Karpas-422 (cell line): Measurements from ENCODE around the gene INVS. TPM values are rescaled to one million over a fixed set of nuclear protein-coding genes. Genes with fewer than 3 reads are reported as not detected.
"Not testable (repeated sequence)": the region's sequence is repeated elsewhere in the genome, so short reads cannot be mapped to it uniquely, and the experiment has no call there.

Source experiments
- DNase-seq: peaks from one replicate; pipeline ENCODE4 v3.0.0-alpha.2; 2015
- H2AFZ ChIP-seq: fragments of 200-600 bp; sonication (generic); 2 replicates; pipeline ENCODE4 v1.6.1; 2014; ENCODE audit warnings: antibody characterized with exemption, low read length, mixed read lengths
- H3K27ac ChIP-seq: fragments of 200-600 bp; sonication (generic); 2 replicates; pipeline ENCODE4 v1.5.1; 2014; ENCODE audit warnings: mild to moderate bottlenecking, low read length, moderate library complexity
- H3K27me3 ChIP-seq: fragments of 200-600 bp; sonication (generic); 2 replicates; pipeline ENCODE4 v1.6.1; 2014; ENCODE audit warnings: low read length, mixed read lengths
- H3K36me3 ChIP-seq: fragments of 200-600 bp; sonication (generic); 2 replicates; pipeline ENCODE4 v1.6.1; 2014; ENCODE audit warnings: low read length, mixed read lengths; ENCODE audit not compliant: insufficient read depth
- H3K4me1 ChIP-seq: fragments of 200-600 bp; sonication (generic); 2 replicates; pipeline ENCODE4 v1.6.1; 2014; ENCODE audit warnings: mild to moderate bottlenecking, low read length, mixed read lengths
- H3K4me2 ChIP-seq: fragments of 200-600 bp; sonication (generic); 2 replicates; pipeline ENCODE4 v1.6.1; 2014; ENCODE audit warnings: low read length, low read depth, mild to moderate bottlenecking; ENCODE audit not compliant: poor library complexity, severe bottlenecking
- H3K4me3 ChIP-seq: fragments of 200-600 bp; sonication (generic); 2 replicates; pipeline ENCODE4 v1.5.1; 2014; ENCODE audit warnings: mild to moderate bottlenecking, antibody characterized with exemption, low read length, mixed read lengths
- H3K79me2 ChIP-seq: fragments of 200-600 bp; sonication (generic); 2 replicates; pipeline ENCODE4 v1.6.1; 2014; ENCODE audit warnings: mild to moderate bottlenecking, low read length, mixed read lengths
- H3K9ac ChIP-seq: fragments of 200-600 bp; sonication (generic); 2 replicates; pipeline ENCODE4 v1.6.0; 2014; ENCODE audit warnings: low read length
- H3K9me2 ChIP-seq: fragments of 200-600 bp; sonication (generic), shearing (Covaris generic); replicated peaks from 2 replicates; pipeline ENCODE4 v1.6.0; 2014; ENCODE audit warnings: mild to moderate bottlenecking, low read length, moderate library complexity; ENCODE audit not compliant: insufficient read depth
- H3K9me3 ChIP-seq: fragments of 300-700, 200-600 bp; sonication (generic); 2 replicates; pipeline ENCODE4 v1.6.1; 2014; ENCODE audit warnings: low read length, mixed read lengths
- H4K20me1 ChIP-seq: fragments of 200-600 bp; sonication (generic); 2 replicates; pipeline ENCODE4 v1.6.1; 2014; ENCODE audit warnings: mild to moderate bottlenecking, antibody characterized with exemption, low read length, low read depth; ENCODE audit not compliant: insufficient read depth
- total RNA-seq: library from RNA; depleted of rRNA; stranded (reverse); fragments of >200 nt; shearing (Covaris generic); gene quantifications from 2 replicates; pipeline ENCODE4 v1.2.3, GENCODE V29; 2014; ENCODE audit warnings: low replicate concordance

INVS gene
- total RNA-seq, 1 experiment from 2014 or later: 33.8 TPM

DNA sequence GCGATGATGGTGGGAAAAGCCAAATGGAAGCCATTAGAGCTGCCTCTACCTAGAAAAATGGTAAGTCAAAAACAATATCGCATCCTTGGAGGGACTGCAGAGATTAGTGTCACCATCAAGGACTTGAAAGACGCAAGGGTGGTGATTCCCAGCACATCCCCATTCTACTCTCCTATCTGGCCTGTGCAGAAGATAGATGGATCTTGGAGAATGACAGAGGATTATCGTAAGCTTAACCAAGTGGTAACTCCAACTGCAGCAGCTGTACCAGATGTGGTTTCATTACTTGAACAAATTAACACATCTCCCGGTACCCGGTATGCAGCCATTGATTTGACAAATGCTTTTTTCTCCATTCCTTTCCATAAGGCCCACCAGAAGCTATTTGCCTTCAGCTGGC is 24.1 kb upstream of the INVS start:
- H3K4me1 ChIP-seq: peaks cover 10% of the 10 kb centered on the region
- H3K9me2 ChIP-seq: no peaks in the 10 kb centered on the region; the same call in 1 of the 2 replicates

DNA sequence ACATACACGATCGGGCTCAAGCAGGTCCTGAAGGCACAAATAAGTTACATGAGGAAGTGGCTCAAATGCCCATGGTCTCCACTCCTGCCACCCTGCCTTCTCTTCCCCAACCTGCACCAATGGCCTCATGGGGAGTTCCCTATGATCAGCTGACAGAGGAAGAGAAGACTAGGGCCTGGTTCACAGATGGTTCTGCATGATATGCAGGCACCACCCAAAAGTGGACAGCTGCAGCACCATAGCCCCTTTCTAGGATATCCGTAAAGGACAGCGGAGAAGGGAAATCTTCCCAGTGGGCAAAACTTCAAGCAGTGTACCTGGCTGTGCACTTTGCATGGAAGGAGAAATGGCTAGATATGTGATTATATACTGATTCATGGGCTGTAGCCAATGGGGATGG is 22.8 kb upstream of the INVS start:
- H3K4me3 ChIP-seq, H3K27ac ChIP-seq, H2AFZ ChIP-seq, H3K9ac ChIP-seq, H3K9me3 ChIP-seq, H3K4me2 ChIP-seq, H3K27me3 ChIP-seq, H3K9me2 ChIP-seq, H3K36me3 ChIP-seq, DNase-seq: not testable (repeated sequence)
- Histone ChIP-seq H3K79me2 (peaks cover 97% of the 10 kb centered on the region), H3K4me1 (peaks cover 15% of the 10 kb centered on the region), H4K20me1 (peaks cover 23% of the 10 kb centered on the region)

More for the DNA sequence above, 24.1 kb upstream of the INVS start:
- no peaks in the 10 kb centered on the region for H3K9me3 ChIP-seq
- H2AFZ ChIP-seq: no peak overlapping the region
- H3K79me2 ChIP-seq: peaks cover 96% of the 10 kb centered on the region
- no peak overlapping the region for H3K4me2 ChIP-seq
- H3K27ac ChIP-seq: no peak overlapping the region
- no peak overlapping the region for H3K9ac ChIP-seq
- peaks cover 17% of the 10 kb centered on the region for H4K20me1 ChIP-seq
- no peak overlapping the region for H3K4me3 ChIP-seq
- no peak for DNase-seq
- no peaks in the 10 kb centered on the region for H3K36me3 ChIP-seq
- no peaks in the 10 kb centered on the region for H3K27me3 ChIP-seq

DNA sequence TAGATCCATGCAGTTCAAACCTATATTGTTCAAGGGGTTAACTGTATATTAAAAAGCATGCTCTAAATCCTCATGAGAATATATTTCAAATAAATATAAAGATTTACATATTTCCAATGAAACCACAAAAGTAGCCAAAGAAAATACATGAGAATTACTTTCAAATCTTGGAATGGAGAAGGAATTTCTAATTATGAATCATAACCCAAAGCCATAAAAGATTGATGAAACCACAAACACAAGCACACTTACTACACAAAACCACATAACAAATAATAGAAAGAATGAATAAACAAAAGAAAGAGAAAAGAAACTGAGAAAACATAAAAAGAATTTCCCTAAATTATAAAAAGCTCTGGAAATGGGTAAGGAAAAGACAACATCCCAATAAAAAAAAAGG is 16.3 kb upstream of the INVS start:
- H3K4me1 ChIP-seq: peaks cover 80% of the 10 kb centered on the region

DNA sequence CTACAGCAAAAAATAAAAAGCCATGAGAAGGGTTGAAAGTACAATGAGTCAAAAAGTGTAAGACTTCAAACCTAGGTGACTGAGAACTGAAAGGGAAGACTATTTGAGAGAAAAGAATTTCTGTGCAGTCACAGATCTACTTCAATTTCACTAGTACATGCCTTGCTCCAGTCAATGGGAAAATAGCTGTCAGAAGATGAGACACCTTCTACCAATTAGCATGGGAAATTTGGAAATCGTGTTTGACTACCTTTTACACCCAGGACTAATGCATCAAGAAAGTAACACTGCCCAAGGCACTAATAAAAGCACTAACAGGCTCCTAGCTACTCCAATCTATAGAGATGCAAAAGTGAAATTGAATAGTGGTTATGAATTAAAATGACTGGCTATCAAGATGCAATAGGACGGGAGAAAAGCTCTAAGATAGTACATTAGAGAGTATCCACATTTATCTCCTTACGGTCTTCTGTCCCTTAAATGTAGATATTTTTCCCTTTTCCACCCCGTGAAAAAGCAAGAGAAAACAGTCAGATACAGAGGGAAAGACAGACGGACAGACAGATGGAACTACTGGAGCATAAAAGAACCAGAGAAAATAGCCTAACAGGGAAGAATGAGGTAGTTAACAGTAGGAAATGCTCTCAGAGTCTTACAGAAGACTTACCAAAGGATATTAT is 15.5 kb upstream of the INVS start:
- Histone ChIP-seq H3K79me2 (peaks cover 99% of the 10 kb centered on the region), H3K9me2 (no peaks in the 10 kb centered on the region), H3K9me3 (no peaks in the 10 kb centered on the region), H3K4me2 (peak overlapping the region; percentile 91), H3K4me3 (peak overlapping the region; percentile 61), H3K9ac (peak overlapping the region; percentile 47), H4K20me1 (peaks cover 42% of the 10 kb centered on the region), H3K27ac (peak overlapping the region; percentile 87), H3K27me3 (no peaks in the 10 kb centered on the region), H2AFZ (no peak overlapping the region), H3K4me1 (peaks cover 88% of the 10 kb centered on the region), H3K36me3 (no peaks in the 10 kb centered on the region)
- DNase-seq: no peak

More for the DNA sequence above, 16.3 kb upstream of the INVS start:
- no peaks in the 10 kb centered on the region for H3K27me3 ChIP-seq
- peaks cover 97% of the 10 kb centered on the region for H3K79me2 ChIP-seq
- no peak for DNase-seq
- H3K9me2 ChIP-seq: no peaks in the 10 kb centered on the region
- H3K27ac ChIP-seq: peak overlapping the region; percentile 87
- H2AFZ ChIP-seq: no peak overlapping the region
- H3K4me3 ChIP-seq: no peak overlapping the region
- H4K20me1 ChIP-seq: peaks cover 37% of the 10 kb centered on the region
- H3K36me3 ChIP-seq: no peaks in the 10 kb centered on the region
- H3K9me3 ChIP-seq: no peaks in the 10 kb centered on the region
- peak overlapping the region; percentile 91 for H3K4me2 ChIP-seq
- no peak overlapping the region for H3K9ac ChIP-seq

DNA sequence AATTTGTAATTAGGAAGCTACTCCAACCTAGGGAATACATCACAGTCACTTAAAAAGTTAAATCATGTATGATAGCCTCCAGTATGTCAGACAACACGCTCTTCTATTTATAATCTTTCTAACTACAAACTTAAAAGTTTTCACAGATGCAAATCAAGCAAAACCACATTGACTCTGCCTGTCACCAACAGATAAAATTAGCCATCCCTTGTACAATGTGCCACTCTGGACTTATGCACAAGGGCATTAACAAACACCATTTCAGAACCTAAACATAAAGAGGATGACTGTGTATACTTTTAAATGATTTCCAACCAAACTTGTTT is 15.0 kb upstream of the INVS start:
- peak overlapping the region; percentile 87 for H3K27ac ChIP-seq
- H3K9me3 ChIP-seq: no peaks in the 10 kb centered on the region

GRCh38 chr9:100084734-100085133 is 14.3 kb upstream of the INVS start:
- Histone ChIP-seq H3K9me3 (no peaks in the 10 kb centered on the region), H3K9ac (peak overlapping the region; percentile 27; the same call in 1 of the 2 replicates), H3K27ac (peak overlapping the region; percentile 87), H3K79me2 (peaks cover 100% of the 10 kb centered on the region), H3K4me1 (peaks cover 91% of the 10 kb centered on the region), H3K36me3 (no peaks in the 10 kb centered on the region), H3K4me2 (peak overlapping the region; percentile 91), H3K9me2 (no peaks in the 10 kb centered on the region), H3K4me3 (peak overlapping the region; percentile 61), H2AFZ (no peak overlapping the region), H4K20me1 (peaks cover 43% of the 10 kb centered on the region), H3K27me3 (no peaks in the 10 kb centered on the region)
- DNase-seq: peak; percentile 60

More for the DNA sequence above, 15.0 kb upstream of the INVS start:
- H3K36me3 ChIP-seq: no peaks in the 10 kb centered on the region
- DNase-seq: peak; percentile 78
- H3K27me3 ChIP-seq: no peaks in the 10 kb centered on the region
- peaks cover 93% of the 10 kb centered on the region for H3K4me1 ChIP-seq
- peak overlapping the region; percentile 47 for H3K9ac ChIP-seq
- H2AFZ ChIP-seq: no peak overlapping the region
- peak overlapping the region; percentile 61 for H3K4me3 ChIP-seq
- H3K79me2 ChIP-seq: peaks cover 99% of the 10 kb centered on the region
- peaks cover 42% of the 10 kb centered on the region for H4K20me1 ChIP-seq
- H3K9me2 ChIP-seq: no peaks in the 10 kb centered on the region
- peak overlapping the region; percentile 91 for H3K4me2 ChIP-seq

DNA sequence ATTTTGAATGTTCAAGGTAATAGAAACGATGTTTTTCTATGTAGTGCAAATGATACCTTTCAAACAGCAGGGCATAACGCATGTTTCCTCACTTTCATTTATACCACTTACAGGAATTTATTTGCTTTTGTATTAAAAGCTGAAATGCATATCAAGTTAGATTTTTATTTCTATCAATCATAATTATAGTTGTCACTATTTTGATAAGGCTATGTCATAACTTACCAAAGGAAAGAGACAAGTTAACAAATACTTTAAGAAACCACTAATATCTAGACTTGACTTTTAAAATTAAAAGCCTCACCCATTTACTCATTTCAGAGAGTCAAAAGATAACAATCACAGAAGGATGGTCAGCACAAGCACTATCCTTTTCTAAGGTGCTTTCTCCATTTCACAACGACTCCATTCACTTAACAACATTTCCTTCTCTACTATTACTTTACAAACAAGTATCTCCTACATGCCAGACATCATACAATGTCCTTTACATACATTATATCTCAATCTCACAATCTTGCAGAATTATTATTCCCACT is 12.9 kb upstream of the INVS start:
- no peak overlapping the region for H3K9ac ChIP-seq
- H3K4me3 ChIP-seq: no peak overlapping the region
- peaks cover 39% of the 10 kb centered on the region for H4K20me1 ChIP-seq
- peaks cover 100% of the 10 kb centered on the region for H3K79me2 ChIP-seq
- H3K4me1 ChIP-seq: peaks cover 82% of the 10 kb centered on the region
- H3K27me3 ChIP-seq: no peaks in the 10 kb centered on the region
- no peaks in the 10 kb centered on the region for H3K9me3 ChIP-seq
- H3K27ac ChIP-seq: peak overlapping the region; percentile 24
- DNase-seq: no peak
- H2AFZ ChIP-seq: no peak overlapping the region
- no peaks in the 10 kb centered on the region for H3K36me3 ChIP-seq
- H3K4me2 ChIP-seq: no peak overlapping the region
- H3K9me2 ChIP-seq: no peaks in the 10 kb centered on the region

DNA sequence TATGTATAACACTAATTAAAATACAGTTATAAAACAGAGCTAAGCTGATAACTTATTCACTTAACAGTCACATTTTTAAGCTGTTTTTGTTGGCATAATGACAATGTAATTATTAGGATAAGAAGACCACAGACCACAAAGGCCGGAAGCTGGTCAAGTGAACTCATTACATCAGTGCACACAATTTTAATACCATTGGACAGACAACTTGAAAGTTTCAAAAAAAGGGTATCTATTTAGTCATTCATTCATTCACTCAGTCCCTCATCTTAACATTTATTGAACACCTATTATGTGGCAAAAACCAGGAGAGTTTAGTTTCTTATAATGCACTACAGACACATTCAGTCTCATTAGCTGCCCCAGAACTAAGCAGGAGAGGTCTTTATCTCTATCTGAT is 11.8 kb upstream of the INVS start:
- Histone ChIP-seq H4K20me1 (peaks cover 37% of the 10 kb centered on the region), H3K27me3 (no peaks in the 10 kb centered on the region), H3K4me3 (no peak overlapping the region), H3K9ac (no peak overlapping the region), H3K9me3 (no peaks in the 10 kb centered on the region), H3K36me3 (no peaks in the 10 kb centered on the region), H3K79me2 (peaks cover 100% of the 10 kb centered on the region), H3K4me2 (peak overlapping the region; percentile 8), H3K4me1 (peaks cover 75% of the 10 kb centered on the region), H3K27ac (peak overlapping the region; percentile 24), H3K9me2 (no peaks in the 10 kb centered on the region), H2AFZ (no peak overlapping the region)
- DNase-seq: no peak
